SU-DHL-6 (cell line): ENCODE results near the gene AATK.

Experiments
- H2AFZ ChIP-seq: fragments of 200-600 bp; sonication (generic); 2 replicates; pipeline ENCODE4 v1.6.1; 2014; ENCODE audit warnings: low read depth, mild to moderate bottlenecking, moderate library complexity, mixed read lengths, antibody characterized with exemption, low read length; ENCODE audit not compliant: severe bottlenecking
- H3F3A ChIP-seq: fragments of 200-600 bp; shearing (Covaris generic); 2 replicates; pipeline ENCODE4 v1.6.0; 2016; ENCODE audit warnings: antibody characterized with exemption, mild to moderate bottlenecking; ENCODE audit not compliant: insufficient read depth
- H3K27ac ChIP-seq: fragments of 200-600 bp; sonication (generic); 2 replicates; pipeline ENCODE4 v1.5.1; 2016; ENCODE audit warnings: low read depth, mild to moderate bottlenecking, low read length, moderate library complexity, mixed read lengths
- H3K27me3 ChIP-seq: fragments of 200-600 bp; sonication (generic), shearing (Covaris generic); 2 replicates; pipeline ENCODE4 v1.6.0; 2014; ENCODE audit warnings: mild to moderate bottlenecking, low read length
- H3K36me3 ChIP-seq: fragments of 200-600 bp; sonication (generic); 2 replicates; pipeline ENCODE4 v1.6.1; 2014; ENCODE audit warnings: mild to moderate bottlenecking, low read length, mixed read lengths
- H3K4me2 ChIP-seq: fragments of 300-600, 200-600 bp; shearing (Covaris generic), sonication (generic); 2 replicates; pipeline ENCODE4 v1.6.0; 2014; ENCODE audit warnings: low read length, low read depth, mild to moderate bottlenecking; ENCODE audit not compliant: poor library complexity, severe bottlenecking
- H3K4me3 ChIP-seq: fragments of 200-600 bp; sonication (generic); 2 replicates; pipeline ENCODE4 v1.5.1; 2014; ENCODE audit warnings: antibody characterized with exemption, low read length, mild to moderate bottlenecking, mixed read lengths; ENCODE audit not compliant: insufficient read depth, poor library complexity, severe bottlenecking
- H3K79me2 ChIP-seq: fragments of 200-600 bp; sonication (generic); 2 replicates; pipeline ENCODE4 v1.6.1; 2014; ENCODE audit warnings: mild to moderate bottlenecking, low read length, moderate library complexity; ENCODE audit not compliant: insufficient read depth
- H3K9ac ChIP-seq: fragments of 200-600 bp; sonication (generic); 2 replicates; pipeline ENCODE4 v1.7.0; 2014; ENCODE audit warnings: mild to moderate bottlenecking, low read length
- H3K9me2 ChIP-seq: fragments of 200-600 bp; sonication (generic); replicated peaks from 2 replicates; pipeline ENCODE4 v1.6.1; 2014; ENCODE audit warnings: low read length; ENCODE audit not compliant: insufficient read depth
- H3K9me3 ChIP-seq: fragments of 200-600 bp; sonication (generic); 2 replicates; pipeline ENCODE4 v1.6.1; 2014; ENCODE audit warnings: low read length, mixed read lengths; ENCODE audit not compliant: insufficient read depth
- H4K20me1 ChIP-seq: fragments of 200-600 bp; sonication (generic); 2 replicates; pipeline ENCODE4 v1.6.1; 2014; ENCODE audit warnings: low read depth, mild to moderate bottlenecking, antibody characterized with exemption, low read length, moderate library complexity, mixed read lengths
- CTCF ChIP-seq: fragments of 200-600 bp; sonication (generic); IDR thresholded peaks from one replicate; pipeline ENCODE4 v1.5.1; 2017; ENCODE audit warnings: antibody characterized with exemption, mild to moderate bottlenecking, low read length, moderate library complexity; ENCODE audit not compliant: insufficient read depth, poor library complexity, severe bottlenecking
- EZH2phosphoT487 ChIP-seq: fragments of 200-600 bp; sonication (generic), shearing (Covaris generic); conservative IDR thresholded peaks from 2 replicates; pipeline ENCODE4 v1.6.1; 2018; ENCODE audit warnings: mild to moderate bottlenecking, antibody characterized with exemption, low read length, moderate library complexity, mixed read lengths

AATK gene

GRCh38 chr17:81196505-81197408 is 30.7 kb upstream of the AATK start:
- no peak overlapping the region for H2AFZ ChIP-seq
- no peaks in the 10 kb centered on the region for H3K79me2 ChIP-seq
- H3K27me3 ChIP-seq, result no peaks in the 10 kb centered on the region
- TF ChIP-seq CTCF (no peak), EZH2phosphoT487 (no peak)
- H4K20me1 ChIP-seq, result no peaks in the 10 kb centered on the region
- H3K9ac ChIP-seq, result no peak overlapping the region
- no peak overlapping the region for H3K4me2 ChIP-seq
- H3F3A ChIP-seq, result no peaks in the 10 kb centered on the region
- H3K9me3 ChIP-seq, result no peaks in the 10 kb centered on the region
- H3K4me3 ChIP-seq, result no peak overlapping the region
- no peaks in the 10 kb centered on the region for H3K9me2 ChIP-seq
- H3K36me3 ChIP-seq, result no peaks in the 10 kb centered on the region
- H3K27ac ChIP-seq, result no peak overlapping the region

GRCh38 chr17:81195941-81196495 is 30.0 kb upstream of the AATK start:
- Histone ChIP-seq H4K20me1 (no peaks in the 10 kb centered on the region), H3K36me3 (no peaks in the 10 kb centered on the region)
- TF ChIP-seq EZH2phosphoT487, result no peak
- TF ChIP-seq CTCF, result no peak

GRCh38 chr17:81194941-81195901 is 29.2 kb upstream of the AATK start:
- no peak overlapping the region for H3K4me3 ChIP-seq
- no peaks in the 10 kb centered on the region for H3F3A ChIP-seq
- H2AFZ ChIP-seq, result no peak overlapping the region
- TF ChIP-seq CTCF (no peak), EZH2phosphoT487 (no peak)
- H3K27me3 ChIP-seq, result no peaks in the 10 kb centered on the region
- H3K9me2 ChIP-seq, result no peaks in the 10 kb centered on the region
- no peak overlapping the region for H3K9ac ChIP-seq
- no peaks in the 10 kb centered on the region for H3K79me2 ChIP-seq
- H3K9me3 ChIP-seq, result no peaks in the 10 kb centered on the region
- no peak overlapping the region for H3K27ac ChIP-seq
- no peaks in the 10 kb centered on the region for H3K36me3 ChIP-seq
- H4K20me1 ChIP-seq, result no peaks in the 10 kb centered on the region
- no peak overlapping the region for H3K4me2 ChIP-seq

More at GRCh38 chr17:81195941-81196495, 30.0 kb upstream of the AATK start:
- no peaks in the 10 kb centered on the region for H3K9me2 ChIP-seq
- no peak overlapping the region for H3K4me2 ChIP-seq
- H2AFZ ChIP-seq, result no peak overlapping the region
- H3K9me3 ChIP-seq, result no peaks in the 10 kb centered on the region
- H3K9ac ChIP-seq, result no peak overlapping the region
- H3K79me2 ChIP-seq, result no peaks in the 10 kb centered on the region
- no peak overlapping the region for H3K4me3 ChIP-seq
- no peaks in the 10 kb centered on the region for H3K27me3 ChIP-seq
- H3F3A ChIP-seq, result no peaks in the 10 kb centered on the region
- H3K27ac ChIP-seq, result no peak overlapping the region
